HEK293T (cell line): ENCODE measurements around the gene CPEB1.

Source experiments
- ARNT ChIP-seq: fragments of 450-650 bp; IDR thresholded peaks from 2 replicates; pipeline ENCODE4 v1.6.1; 2017; ENCODE audit warnings: mild to moderate bottlenecking
- BHLHE40 ChIP-seq: fragments of 450-650 bp; IDR thresholded peaks from 2 replicates; pipeline ENCODE4 v1.6.1; 2016; ENCODE audit warnings: mild to moderate bottlenecking, moderate library complexity, borderline replicate concordance
- ELF4 ChIP-seq: fragments of 450-650 bp; IDR thresholded peaks from 2 replicates; pipeline ENCODE4 v1.6.1; 2017; ENCODE audit warnings: antibody characterized with exemption
- FOXA1 ChIP-seq: fragments of 450-650 bp; IDR thresholded peaks from 2 replicates; pipeline ENCODE4 v1.6.1; 2016; ENCODE audit warnings: mild to moderate bottlenecking
- HDGF ChIP-seq: fragments of 450-650 bp; IDR thresholded peaks from 2 replicates; pipeline ENCODE4 v1.6.1; 2017; ENCODE audit warnings: antibody characterized with exemption, borderline replicate concordance
- SP1 ChIP-seq: fragments of 450-650 bp; IDR thresholded peaks from 2 replicates; pipeline ENCODE4 v1.6.1; 2017

GRCh38 chr15:82532383-82532990 lies 114.7 kb downstream of the CPEB1 start:
- TF ChIP-seq BHLHE40 (no peak), FOXA1 (no peak), HDGF (no peak), ELF4 (no peak), ARNT (no peak), SP1 (no peak)
